Liver (tissue), 2 donors: Measurements from ENCODE around the gene PLEKHO2.

Experiments
- YY1 ChIP-seq: IDR thresholded peaks from 2 replicates; pipeline ENCODE4 v1.6.1; 2016; ENCODE audit warnings: antibody characterized with exemption, mild to moderate bottlenecking
- TF ChIP-seq, protein P1 (sequence below): fragments of 150-350 bp; IDR thresholded peaks from 2 replicates; pipeline ENCODE4 v1.5.1; 2017; ENCODE audit warnings: improper control_type of control experiment, low read depth, low read length; ENCODE audit not compliant: missing input control
- TF ChIP-seq, protein P2 (sequence below): IDR thresholded peaks from 2 replicates; pipeline ENCODE4 v1.6.1; 2016; ENCODE audit warnings: antibody characterized with exemption, mild to moderate bottlenecking
- donor health status: healthy.

DNA sequence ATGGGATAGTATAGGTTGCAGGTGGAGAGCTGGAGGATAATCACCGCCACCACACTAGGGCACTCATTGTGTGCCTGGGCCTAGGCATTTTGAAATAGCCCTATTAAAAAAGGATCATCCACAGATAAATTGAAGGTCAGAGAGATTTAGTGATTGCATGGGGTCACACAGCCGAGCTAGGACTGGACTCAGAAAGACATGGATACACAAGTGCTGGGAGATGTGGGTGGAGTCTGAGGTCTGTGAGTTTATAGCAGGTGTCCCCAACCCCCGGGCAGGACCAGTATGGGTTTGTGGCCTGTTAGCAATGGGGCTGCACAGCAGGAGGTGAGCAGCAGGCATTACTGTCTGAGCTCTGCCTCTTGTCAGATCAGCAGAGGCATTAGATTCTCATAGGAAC is 64.7 kb downstream of the PLEKHO2 start:
- TF ChIP-seq YY1: no peak
- TF ChIP-seq, protein P1, sequence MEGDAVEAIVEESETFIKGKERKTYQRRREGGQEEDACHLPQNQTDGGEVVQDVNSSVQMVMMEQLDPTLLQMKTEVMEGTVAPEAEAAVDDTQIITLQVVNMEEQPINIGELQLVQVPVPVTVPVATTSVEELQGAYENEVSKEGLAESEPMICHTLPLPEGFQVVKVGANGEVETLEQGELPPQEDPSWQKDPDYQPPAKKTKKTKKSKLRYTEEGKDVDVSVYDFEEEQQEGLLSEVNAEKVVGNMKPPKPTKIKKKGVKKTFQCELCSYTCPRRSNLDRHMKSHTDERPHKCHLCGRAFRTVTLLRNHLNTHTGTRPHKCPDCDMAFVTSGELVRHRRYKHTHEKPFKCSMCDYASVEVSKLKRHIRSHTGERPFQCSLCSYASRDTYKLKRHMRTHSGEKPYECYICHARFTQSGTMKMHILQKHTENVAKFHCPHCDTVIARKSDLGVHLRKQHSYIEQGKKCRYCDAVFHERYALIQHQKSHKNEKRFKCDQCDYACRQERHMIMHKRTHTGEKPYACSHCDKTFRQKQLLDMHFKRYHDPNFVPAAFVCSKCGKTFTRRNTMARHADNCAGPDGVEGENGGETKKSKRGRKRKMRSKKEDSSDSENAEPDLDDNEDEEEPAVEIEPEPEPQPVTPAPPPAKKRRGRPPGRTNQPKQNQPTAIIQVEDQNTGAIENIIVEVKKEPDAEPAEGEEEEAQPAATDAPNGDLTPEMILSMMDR: no peak
- TF ChIP-seq, protein P2, sequence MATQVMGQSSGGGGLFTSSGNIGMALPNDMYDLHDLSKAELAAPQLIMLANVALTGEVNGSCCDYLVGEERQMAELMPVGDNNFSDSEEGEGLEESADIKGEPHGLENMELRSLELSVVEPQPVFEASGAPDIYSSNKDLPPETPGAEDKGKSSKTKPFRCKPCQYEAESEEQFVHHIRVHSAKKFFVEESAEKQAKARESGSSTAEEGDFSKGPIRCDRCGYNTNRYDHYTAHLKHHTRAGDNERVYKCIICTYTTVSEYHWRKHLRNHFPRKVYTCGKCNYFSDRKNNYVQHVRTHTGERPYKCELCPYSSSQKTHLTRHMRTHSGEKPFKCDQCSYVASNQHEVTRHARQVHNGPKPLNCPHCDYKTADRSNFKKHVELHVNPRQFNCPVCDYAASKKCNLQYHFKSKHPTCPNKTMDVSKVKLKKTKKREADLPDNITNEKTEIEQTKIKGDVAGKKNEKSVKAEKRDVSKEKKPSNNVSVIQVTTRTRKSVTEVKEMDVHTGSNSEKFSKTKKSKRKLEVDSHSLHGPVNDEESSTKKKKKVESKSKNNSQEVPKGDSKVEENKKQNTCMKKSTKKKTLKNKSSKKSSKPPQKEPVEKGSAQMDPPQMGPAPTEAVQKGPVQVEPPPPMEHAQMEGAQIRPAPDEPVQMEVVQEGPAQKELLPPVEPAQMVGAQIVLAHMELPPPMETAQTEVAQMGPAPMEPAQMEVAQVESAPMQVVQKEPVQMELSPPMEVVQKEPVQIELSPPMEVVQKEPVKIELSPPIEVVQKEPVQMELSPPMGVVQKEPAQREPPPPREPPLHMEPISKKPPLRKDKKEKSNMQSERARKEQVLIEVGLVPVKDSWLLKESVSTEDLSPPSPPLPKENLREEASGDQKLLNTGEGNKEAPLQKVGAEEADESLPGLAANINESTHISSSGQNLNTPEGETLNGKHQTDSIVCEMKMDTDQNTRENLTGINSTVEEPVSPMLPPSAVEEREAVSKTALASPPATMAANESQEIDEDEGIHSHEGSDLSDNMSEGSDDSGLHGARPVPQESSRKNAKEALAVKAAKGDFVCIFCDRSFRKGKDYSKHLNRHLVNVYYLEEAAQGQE: no peak
